Measurements from ENCODE around the gene PTBP3. TPM values are rescaled to one million over a fixed set of nuclear protein-coding genes. Genes with fewer than 3 reads are reported as not detected.

Gene PTBP3
- total and polyA plus RNA-seq, 2 of the 13 experiments (the other 11 are each of a cell fraction or from before 2014, with no cell fraction given), result 52.8 to 61.1 TPM

DNA sequence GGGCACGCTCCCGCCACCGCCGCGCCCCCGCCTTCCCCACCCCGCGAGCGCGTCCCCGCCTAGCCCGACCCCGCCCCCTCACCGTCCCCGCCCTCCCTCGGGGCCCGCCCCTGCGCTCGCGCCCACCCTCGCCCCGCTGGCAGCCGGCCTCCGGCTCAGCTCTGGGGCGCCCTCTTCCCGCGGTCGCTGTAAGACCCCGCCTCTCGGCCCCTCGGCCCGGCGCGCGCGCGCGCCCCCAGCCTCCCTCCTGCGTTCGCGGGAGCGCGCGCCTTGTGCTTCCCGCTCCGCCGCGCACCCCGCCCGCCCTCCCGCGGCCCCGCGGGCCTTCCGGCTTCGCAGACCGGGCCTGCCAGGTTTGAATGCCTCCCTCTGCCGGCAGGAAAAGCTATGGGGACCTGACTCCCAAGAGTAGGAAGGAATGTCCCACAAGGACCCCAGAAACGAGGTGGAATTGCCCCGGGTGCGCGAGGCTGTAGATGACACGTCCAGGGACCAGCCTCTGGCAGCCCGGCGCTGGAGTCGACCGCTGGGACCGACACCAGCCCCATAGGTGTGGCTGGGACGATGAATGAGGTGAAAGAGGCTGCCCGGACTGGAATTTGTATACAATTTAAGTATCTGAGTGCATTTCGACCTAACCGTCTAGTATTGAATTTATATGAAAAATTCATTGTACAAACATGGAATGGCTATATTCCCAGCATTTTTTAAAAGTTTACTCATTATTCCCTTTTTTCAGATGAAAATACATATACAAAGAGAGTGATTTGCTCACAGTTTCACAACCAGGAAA is 416 bp upstream of the PTBP3 start (continued):
- TF ChIP-seq ZNF350 (CRISPR knock-in tag; IDR thresholded peaks at IDR 0.05; ENCODE audit: borderline replicate concordance, low read depth) (peak; percentile 33; the same call in 1 of the 2 replicates), RFXAP (CRISPR knock-in tag; IDR thresholded peaks at IDR 0.05; ENCODE audit: borderline replicate concordance) (no peak), SOX13 (IDR thresholded peaks at IDR 0.05) (no peak), SOX13 (CRISPR knock-in tag; conservative IDR thresholded peaks at IDR 0.05 in 1 of 2, IDR thresholded peaks at IDR 0.05 in 1 of 2) (peak in 1 of 2 experiments; percentile 7; a peak in 1 of 4 replicates), CC2D1A (CRISPR knock-in tag; IDR thresholded peaks at IDR 0.05) (no peak), AGO2 (optimal IDR thresholded peaks at IDR 0.05; ENCODE audit: low read depth, low read length) (no peak), RBAK (CRISPR knock-in tag; IDR thresholded peaks at IDR 0.05) (no peak), ZNF768 (CRISPR knock-in tag; IDR thresholded peaks at IDR 0.05) (peak; percentile 47; the same call in 1 of the 2 replicates), ZFY (CRISPR knock-in tag; IDR thresholded peaks at IDR 0.05) (peak; percentile 37; the same call in 1 of the 2 replicates), POLR2A (IDR thresholded peaks at IDR 0.05; ENCODE audit: insufficient read depth in 1 of 2, low read depth in 2 of 2, low read length in 2 of 2) (peak; percentile 22 to 50; a peak in 2 of 4 replicates), TOE1 (CRISPR knock-in tag; IDR thresholded peaks at IDR 0.05) (no peak), RCOR2 (CRISPR knock-in tag; IDR thresholded peaks at IDR 0.05) (no peak)
- TF ChIP-seq, protein P1, sequence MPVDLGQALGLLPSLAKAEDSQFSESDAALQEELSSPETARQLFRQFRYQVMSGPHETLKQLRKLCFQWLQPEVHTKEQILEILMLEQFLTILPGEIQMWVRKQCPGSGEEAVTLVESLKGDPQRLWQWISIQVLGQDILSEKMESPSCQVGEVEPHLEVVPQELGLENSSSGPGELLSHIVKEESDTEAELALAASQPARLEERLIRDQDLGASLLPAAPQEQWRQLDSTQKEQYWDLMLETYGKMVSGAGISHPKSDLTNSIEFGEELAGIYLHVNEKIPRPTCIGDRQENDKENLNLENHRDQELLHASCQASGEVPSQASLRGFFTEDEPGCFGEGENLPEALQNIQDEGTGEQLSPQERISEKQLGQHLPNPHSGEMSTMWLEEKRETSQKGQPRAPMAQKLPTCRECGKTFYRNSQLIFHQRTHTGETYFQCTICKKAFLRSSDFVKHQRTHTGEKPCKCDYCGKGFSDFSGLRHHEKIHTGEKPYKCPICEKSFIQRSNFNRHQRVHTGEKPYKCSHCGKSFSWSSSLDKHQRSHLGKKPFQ (CRISPR knock-in tag; IDR thresholded peaks at IDR 0.05; ENCODE audit: insufficient replicate concordance), result no peak
- TF ChIP-seq, protein P2, sequence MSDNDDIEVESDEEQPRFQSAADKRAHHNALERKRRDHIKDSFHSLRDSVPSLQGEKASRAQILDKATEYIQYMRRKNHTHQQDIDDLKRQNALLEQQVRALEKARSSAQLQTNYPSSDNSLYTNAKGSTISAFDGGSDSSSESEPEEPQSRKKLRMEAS (IDR thresholded peaks at IDR 0.05), result no peak
- TF ChIP-seq, protein P3, sequence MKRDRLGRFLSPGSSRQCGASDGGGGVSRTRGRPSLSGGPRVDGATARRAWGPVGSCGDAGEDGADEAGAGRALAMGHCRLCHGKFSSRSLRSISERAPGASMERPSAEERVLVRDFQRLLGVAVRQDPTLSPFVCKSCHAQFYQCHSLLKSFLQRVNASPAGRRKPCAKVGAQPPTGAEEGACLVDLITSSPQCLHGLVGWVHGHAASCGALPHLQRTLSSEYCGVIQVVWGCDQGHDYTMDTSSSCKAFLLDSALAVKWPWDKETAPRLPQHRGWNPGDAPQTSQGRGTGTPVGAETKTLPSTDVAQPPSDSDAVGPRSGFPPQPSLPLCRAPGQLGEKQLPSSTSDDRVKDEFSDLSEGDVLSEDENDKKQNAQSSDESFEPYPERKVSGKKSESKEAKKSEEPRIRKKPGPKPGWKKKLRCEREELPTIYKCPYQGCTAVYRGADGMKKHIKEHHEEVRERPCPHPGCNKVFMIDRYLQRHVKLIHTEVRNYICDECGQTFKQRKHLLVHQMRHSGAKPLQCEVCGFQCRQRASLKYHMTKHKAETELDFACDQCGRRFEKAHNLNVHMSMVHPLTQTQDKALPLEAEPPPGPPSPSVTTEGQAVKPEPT (CRISPR knock-in tag; IDR thresholded peaks at IDR 0.05; ENCODE audit: low read depth), result no peak
- TF ChIP-seq, protein P4, sequence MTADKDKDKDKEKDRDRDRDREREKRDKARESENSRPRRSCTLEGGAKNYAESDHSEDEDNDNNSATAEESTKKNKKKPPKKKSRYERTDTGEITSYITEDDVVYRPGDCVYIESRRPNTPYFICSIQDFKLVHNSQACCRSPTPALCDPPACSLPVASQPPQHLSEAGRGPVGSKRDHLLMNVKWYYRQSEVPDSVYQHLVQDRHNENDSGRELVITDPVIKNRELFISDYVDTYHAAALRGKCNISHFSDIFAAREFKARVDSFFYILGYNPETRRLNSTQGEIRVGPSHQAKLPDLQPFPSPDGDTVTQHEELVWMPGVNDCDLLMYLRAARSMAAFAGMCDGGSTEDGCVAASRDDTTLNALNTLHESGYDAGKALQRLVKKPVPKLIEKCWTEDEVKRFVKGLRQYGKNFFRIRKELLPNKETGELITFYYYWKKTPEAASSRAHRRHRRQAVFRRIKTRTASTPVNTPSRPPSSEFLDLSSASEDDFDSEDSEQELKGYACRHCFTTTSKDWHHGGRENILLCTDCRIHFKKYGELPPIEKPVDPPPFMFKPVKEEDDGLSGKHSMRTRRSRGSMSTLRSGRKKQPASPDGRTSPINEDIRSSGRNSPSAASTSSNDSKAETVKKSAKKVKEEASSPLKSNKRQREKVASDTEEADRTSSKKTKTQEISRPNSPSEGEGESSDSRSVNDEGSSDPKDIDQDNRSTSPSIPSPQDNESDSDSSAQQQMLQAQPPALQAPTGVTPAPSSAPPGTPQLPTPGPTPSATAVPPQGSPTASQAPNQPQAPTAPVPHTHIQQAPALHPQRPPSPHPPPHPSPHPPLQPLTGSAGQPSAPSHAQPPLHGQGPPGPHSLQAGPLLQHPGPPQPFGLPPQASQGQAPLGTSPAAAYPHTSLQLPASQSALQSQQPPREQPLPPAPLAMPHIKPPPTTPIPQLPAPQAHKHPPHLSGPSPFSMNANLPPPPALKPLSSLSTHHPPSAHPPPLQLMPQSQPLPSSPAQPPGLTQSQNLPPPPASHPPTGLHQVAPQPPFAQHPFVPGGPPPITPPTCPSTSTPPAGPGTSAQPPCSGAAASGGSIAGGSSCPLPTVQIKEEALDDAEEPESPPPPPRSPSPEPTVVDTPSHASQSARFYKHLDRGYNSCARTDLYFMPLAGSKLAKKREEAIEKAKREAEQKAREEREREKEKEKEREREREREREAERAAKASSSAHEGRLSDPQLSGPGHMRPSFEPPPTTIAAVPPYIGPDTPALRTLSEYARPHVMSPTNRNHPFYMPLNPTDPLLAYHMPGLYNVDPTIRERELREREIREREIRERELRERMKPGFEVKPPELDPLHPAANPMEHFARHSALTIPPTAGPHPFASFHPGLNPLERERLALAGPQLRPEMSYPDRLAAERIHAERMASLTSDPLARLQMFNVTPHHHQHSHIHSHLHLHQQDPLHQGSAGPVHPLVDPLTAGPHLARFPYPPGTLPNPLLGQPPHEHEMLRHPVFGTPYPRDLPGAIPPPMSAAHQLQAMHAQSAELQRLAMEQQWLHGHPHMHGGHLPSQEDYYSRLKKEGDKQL (CRISPR knock-in tag; IDR thresholded peaks at IDR 0.05; ENCODE audit: low read depth), result no peak
- TF ChIP-seq, protein P5, sequence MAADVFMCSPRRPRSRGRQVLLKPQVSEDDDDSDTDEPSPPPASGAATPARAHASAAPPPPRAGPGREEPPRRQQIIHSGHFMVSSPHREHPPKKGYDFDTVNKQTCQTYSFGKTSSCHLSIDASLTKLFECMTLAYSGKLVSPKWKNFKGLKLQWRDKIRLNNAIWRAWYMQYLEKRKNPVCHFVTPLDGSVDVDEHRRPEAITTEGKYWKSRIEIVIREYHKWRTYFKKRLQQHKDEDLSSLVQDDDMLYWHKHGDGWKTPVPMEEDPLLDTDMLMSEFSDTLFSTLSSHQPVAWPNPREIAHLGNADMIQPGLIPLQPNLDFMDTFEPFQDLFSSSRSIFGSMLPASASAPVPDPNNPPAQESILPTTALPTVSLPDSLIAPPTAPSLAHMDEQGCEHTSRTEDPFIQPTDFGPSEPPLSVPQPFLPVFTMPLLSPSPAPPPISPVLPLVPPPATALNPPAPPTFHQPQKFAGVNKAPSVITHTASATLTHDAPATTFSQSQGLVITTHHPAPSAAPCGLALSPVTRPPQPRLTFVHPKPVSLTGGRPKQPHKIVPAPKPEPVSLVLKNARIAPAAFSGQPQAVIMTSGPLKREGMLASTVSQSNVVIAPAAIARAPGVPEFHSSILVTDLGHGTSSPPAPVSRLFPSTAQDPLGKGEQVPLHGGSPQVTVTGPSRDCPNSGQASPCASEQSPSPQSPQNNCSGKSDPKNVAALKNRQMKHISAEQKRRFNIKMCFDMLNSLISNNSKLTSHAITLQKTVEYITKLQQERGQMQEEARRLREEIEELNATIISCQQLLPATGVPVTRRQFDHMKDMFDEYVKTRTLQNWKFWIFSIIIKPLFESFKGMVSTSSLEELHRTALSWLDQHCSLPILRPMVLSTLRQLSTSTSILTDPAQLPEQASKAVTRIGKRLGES (CRISPR knock-in tag; IDR thresholded peaks at IDR 0.05; ENCODE audit: borderline replicate concordance), result no peak
